ENCODE measurements around the gene HCFC2.

HCFC2 gene

DNA sequence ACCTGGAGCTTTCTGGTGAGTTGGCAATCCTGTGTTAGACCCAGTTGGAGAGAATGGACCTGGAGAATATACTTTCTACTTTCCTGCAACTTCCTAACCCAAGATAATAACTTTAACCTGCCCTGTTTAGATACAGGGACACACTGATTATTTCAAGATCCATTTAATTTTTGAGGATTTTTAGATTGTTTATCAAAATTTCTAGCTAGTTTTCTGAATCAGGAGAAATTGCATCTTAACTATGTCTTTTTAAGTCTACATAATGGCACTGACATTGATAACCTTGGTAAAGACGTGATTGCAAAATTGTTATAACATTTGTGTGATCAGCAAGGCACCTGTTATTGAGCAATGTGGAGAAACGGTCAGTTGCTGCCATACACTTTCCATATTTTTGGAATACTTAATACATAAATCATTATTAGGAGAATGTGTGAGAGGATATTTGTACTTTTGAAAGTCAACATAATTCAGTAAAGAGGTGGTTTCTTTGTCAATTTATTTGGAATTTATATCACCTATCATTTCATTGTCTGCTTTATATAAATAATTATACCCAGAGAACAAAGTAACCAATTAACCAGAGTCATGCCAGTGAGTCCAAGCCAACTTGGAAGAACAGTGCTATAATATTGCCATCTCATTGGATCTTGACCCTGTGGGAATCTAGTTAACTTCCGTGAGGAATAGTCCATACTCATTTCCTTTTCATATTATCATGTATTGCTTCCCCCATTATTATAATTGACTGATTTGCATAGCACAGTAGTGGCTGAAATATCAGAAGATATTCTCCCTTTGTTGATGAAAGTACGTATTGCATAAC lies 45.3 kb downstream of the HCFC2 start:
- ChIA-PET CTCF (interaction anchor here (0.5 to 4.3 kb wide), 38 partner anchors 10 to 1027 kb away, joined by 3 to 42 read pairs (median 4); partner anchors contain the start of genes GLT8D2, HCFC2 and NFYB), POLR2A (interaction anchor here (1.1 to 1.6 kb wide), 3 partner anchors 29 to 180 kb away, joined by 3 to 12 read pairs (median 4); partner anchors contain the start of genes NFYB and TDG)
- Histone ChIP-seq H3K9me3 (ENCODE audit: control insufficient read depth, insufficient read depth, low read depth, low read length) (no peaks in the 10 kb centered on the region), H3K4me1 (ENCODE audit: control insufficient read depth, insufficient read depth, low read length) (no peaks in the 10 kb centered on the region), H3K36me3 (ENCODE audit: control insufficient read depth in 2 of 2, insufficient read depth in 1 of 2, low read length in 2 of 2) (peaks cover 3 to 12% of the 10 kb centered on the region in 2 experiments), H3K4me3 (ENCODE audit: low read depth, low read length) (no peak overlapping the region), H3K27ac (ENCODE audit: extremely low read depth, low read depth, low read length) (no peak overlapping the region)
- no peak for TF ChIP-seq ZNF747 (tag by site-specific recombination; IDR thresholded peaks at IDR 0.05)
- no peak for TF ChIP-seq TCF7L2 (IDR thresholded peaks at IDR 0.05; ENCODE audit: borderline replicate concordance, low read depth, low read length)
- no peak for TF ChIP-seq ZNF843 (tag by site-specific recombination; IDR thresholded peaks at IDR 0.05)
- no peak for TF ChIP-seq ZNF585B (tag by site-specific recombination; IDR thresholded peaks at IDR 0.05)
- no peak for TF ChIP-seq BCL11A (tag by site-specific recombination; IDR thresholded peaks at IDR 0.05; ENCODE audit: low read depth)
- no peak for TF ChIP-seq ZNF214 (tag by site-specific recombination; IDR thresholded peaks at IDR 0.05; ENCODE audit: borderline replicate concordance)
- TF ChIP-seq ZNF354C (tag by site-specific recombination; IDR thresholded peaks at IDR 0.05; ENCODE audit: borderline replicate concordance, low read depth) = no peak
- no peak for TF ChIP-seq ZNF561 (tag by site-specific recombination; IDR thresholded peaks at IDR 0.05; ENCODE audit: borderline replicate concordance)
- TF ChIP-seq, protein P1, sequence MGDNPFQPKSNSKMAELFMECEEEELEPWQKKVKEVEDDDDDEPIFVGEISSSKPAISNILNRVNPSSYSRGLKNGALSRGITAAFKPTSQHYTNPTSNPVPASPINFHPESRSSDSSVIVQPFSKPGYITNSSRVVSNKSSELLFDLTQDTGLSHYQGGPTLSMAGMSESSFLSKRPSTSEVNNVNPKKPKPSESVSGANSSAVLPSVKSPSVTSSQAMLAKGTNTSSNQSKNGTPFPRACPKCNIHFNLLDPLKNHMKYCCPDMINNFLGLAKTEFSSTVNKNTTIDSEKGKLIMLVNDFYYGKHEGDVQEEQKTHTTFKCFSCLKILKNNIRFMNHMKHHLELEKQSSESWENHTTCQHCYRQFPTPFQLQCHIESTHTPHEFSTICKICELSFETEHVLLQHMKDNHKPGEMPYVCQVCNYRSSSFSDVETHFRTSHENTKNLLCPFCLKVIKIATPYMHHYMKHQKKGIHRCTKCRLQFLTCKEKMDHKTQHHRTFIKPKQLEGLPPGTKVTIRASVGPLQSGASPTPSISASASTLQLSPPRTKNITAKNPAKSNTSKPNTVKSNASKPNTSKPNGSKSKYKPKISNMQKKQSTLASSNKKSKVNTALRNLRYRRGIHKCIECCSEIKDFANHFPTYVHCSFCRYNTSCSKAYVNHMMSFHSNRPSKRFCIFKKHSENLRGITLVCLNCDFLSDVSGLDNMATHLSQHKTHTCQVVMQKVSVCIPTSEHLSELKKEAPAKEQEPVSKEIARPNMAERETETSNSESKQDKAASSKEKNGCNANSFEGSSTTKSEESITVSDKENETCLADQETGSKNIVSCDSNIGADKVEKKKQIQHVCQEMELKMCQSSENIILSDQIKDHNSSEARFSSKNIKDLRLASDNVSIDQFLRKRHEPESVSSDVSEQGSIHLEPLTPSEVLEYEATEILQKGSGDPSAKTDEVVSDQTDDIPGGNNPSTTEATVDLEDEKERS (tag by site-specific recombination; IDR thresholded peaks at IDR 0.05) = no peak
- TF ChIP-seq ZNF600 (tag by site-specific recombination; IDR thresholded peaks at IDR 0.05) = no peak
- TF ChIP-seq ZNF292 (tag by site-specific recombination; IDR thresholded peaks at IDR 0.05; ENCODE audit: borderline replicate concordance, low read depth) = no peak
- TF ChIP-seq YY1 (tag by site-specific recombination; IDR thresholded peaks at IDR 0.05) = no peak
- TF ChIP-seq, protein P2, sequence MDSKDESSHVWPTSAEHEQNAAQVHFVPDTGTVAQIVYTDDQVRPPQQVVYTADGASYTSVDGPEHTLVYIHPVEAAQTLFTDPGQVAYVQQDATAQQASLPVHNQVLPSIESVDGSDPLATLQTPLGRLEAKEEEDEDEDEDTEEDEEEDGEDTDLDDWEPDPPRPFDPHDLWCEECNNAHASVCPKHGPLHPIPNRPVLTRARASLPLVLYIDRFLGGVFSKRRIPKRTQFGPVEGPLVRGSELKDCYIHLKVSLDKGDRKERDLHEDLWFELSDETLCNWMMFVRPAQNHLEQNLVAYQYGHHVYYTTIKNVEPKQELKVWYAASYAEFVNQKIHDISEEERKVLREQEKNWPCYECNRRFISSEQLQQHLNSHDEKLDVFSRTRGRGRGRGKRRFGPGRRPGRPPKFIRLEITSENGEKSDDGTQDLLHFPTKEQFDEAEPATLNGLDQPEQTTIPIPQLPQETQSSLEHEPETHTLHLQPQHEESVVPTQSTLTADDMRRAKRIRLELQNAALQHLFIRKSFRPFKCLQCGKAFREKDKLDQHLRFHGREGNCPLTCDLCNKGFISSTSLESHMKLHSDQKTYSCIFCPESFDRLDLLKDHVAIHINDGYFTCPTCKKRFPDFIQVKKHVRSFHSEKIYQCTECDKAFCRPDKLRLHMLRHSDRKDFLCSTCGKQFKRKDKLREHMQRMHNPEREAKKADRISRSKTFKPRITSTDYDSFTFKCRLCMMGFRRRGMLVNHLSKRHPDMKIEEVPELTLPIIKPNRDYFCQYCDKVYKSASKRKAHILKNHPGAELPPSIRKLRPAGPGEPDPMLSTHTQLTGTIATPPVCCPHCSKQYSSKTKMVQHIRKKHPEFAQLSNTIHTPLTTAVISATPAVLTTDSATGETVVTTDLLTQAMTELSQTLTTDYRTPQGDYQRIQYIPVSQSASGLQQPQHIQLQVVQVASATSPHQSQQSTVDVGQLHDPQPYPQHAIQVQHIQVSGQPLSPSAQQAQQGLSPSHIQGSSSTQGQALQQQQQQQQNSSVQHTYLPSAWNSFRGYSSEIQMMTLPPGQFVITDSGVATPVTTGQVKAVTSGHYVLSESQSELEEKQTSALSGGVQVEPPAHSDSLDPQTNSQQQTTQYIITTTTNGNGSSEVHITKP (tag by site-specific recombination; IDR thresholded peaks at IDR 0.05) = no peak
- no peak for TF ChIP-seq ZNF274 (IDR thresholded peaks at IDR 0.05; ENCODE audit: low read length)
- no peak for TF ChIP-seq ZNF274 (tag by site-specific recombination; IDR thresholded peaks at IDR 0.05; ENCODE audit: borderline replicate concordance)
- no peak for TF ChIP-seq ZBTB1 (tag by site-specific recombination; IDR thresholded peaks at IDR 0.05)
- no peak for TF ChIP-seq ZNF174 (tag by site-specific recombination; IDR thresholded peaks at IDR 0.05)
- TF ChIP-seq, protein P3, sequence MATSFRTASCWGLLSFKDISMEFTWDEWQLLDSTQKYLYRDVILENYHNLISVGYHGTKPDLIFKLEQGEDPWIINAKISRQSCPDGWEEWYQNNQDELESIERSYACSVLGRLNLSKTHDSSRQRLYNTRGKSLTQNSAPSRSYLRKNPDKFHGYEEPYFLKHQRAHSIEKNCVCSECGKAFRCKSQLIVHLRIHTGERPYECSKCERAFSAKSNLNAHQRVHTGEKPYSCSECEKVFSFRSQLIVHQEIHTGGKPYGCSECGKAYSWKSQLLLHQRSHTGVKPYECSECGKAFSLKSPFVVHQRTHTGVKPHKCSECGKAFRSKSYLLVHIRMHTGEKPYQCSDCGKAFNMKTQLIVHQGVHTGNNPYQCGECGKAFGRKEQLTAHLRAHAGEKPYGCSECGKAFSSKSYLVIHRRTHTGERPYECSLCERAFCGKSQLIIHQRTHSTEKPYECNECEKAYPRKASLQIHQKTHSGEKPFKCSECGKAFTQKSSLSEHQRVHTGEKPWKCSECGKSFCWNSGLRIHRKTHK (tag by site-specific recombination; IDR thresholded peaks at IDR 0.05) = no peak
